Trophoblast cell (in vitro differentiated cells and primary cell): ENCODE data around the gene HDAC2.
A peak's percentile ranks its signal among the peaks of the same experiment; 100 is the strongest.

ENCODE experiments used
- DNase-seq, 2 donors: peaks; one replicate each; pipeline ENCODE4 v3.0.0-alpha.2; 2016
- H2AFZ ChIP-seq: 2 replicates; pipeline ENCODE4 v1.6.1; 2013; ENCODE audit warnings: low read length, moderate library complexity, mild to moderate bottlenecking; ENCODE audit not compliant: insufficient read depth, poor library complexity
- H2AK5ac ChIP-seq: 2 replicates; pipeline ENCODE4 v1.6.1; 2013; ENCODE audit warnings: mild to moderate bottlenecking, low read length
- H2BK120ac ChIP-seq: 2 replicates; pipeline ENCODE4 v1.6.1; 2013; ENCODE audit warnings: low read length, mild to moderate bottlenecking, moderate library complexity; ENCODE audit not compliant: insufficient read depth, poor library complexity
- H2BK12ac ChIP-seq: 2 replicates; pipeline ENCODE4 v1.6.1; 2013; ENCODE audit warnings: mild to moderate bottlenecking, low read length, moderate library complexity
- H2BK5ac ChIP-seq: 2 replicates; pipeline ENCODE4 v1.6.1; 2013; ENCODE audit warnings: low read length, low read depth, moderate library complexity, mild to moderate bottlenecking; ENCODE audit not compliant: poor library complexity
- H3K14ac ChIP-seq: 2 replicates; pipeline ENCODE4 v1.6.1; 2013; ENCODE audit warnings: mild to moderate bottlenecking, low read length
- H3K18ac ChIP-seq: 2 replicates; pipeline ENCODE4 v1.6.1; 2013; ENCODE audit warnings: mild to moderate bottlenecking, low read length
- H3K23ac ChIP-seq: 2 replicates; pipeline ENCODE4 v1.6.1; 2013; ENCODE audit warnings: low read length
- H3K27ac ChIP-seq: 2 replicates; pipeline ENCODE4 v1.5.1; 2013; ENCODE audit warnings: low read depth, mild to moderate bottlenecking, inconsistent platforms, low read length, moderate library complexity
- H3K27me3 ChIP-seq: 2 replicates; pipeline ENCODE4 v1.6.1; 2013; ENCODE audit warnings: inconsistent platforms, mild to moderate bottlenecking, low read length, moderate library complexity; ENCODE audit not compliant: insufficient read depth
- H3K36me3 ChIP-seq, 2 experiments: 1 replicate in 1 of 2; 2 replicates in 1 of 2; pipeline ENCODE4 v1.6.1; 2013; ENCODE audit warnings: low read length in 2 of 2, mild to moderate bottlenecking in 2 of 2, moderate library complexity in 1 of 2; ENCODE audit not compliant: insufficient read depth in 2 of 2, control insufficient read depth in 1 of 2
- H3K4ac ChIP-seq: 2 replicates; pipeline ENCODE4 v1.6.1; 2013; ENCODE audit warnings: low read depth, mild to moderate bottlenecking, low read length, moderate library complexity
- H3K4me1 ChIP-seq, 2 experiments: 1 replicate in 1 of 2; 2 replicates in 1 of 2; pipeline ENCODE4 v1.6.1; 2013; ENCODE audit warnings: low read length in 2 of 2, mild to moderate bottlenecking in 2 of 2, moderate library complexity in 1 of 2; ENCODE audit not compliant: insufficient read depth in 2 of 2, control insufficient read depth in 1 of 2
- H3K4me2 ChIP-seq: 2 replicates; pipeline ENCODE4 v1.6.1; 2013; ENCODE audit warnings: inconsistent platforms, mild to moderate bottlenecking, low read length, moderate library complexity
- H3K4me3 ChIP-seq: 2 replicates; pipeline ENCODE4 v1.5.1; 2013; ENCODE audit warnings: mild to moderate bottlenecking, low read depth, low read length, inconsistent platforms
- H3K79me1 ChIP-seq: one replicate; pipeline ENCODE4 v1.6.1; 2013; ENCODE audit warnings: low read length
- H3K79me2 ChIP-seq: 2 replicates; pipeline ENCODE4 v1.6.1; 2013; ENCODE audit warnings: low read length, mild to moderate bottlenecking; ENCODE audit not compliant: control insufficient read depth, insufficient read depth, poor library complexity
- H3K9ac ChIP-seq: 2 replicates; pipeline ENCODE4 v1.6.1; 2013; ENCODE audit warnings: mild to moderate bottlenecking, low read length
- H3K9me3 ChIP-seq: 2 replicates; pipeline ENCODE4 v1.6.1; 2013; ENCODE audit warnings: low read depth, mild to moderate bottlenecking, control low read depth, inconsistent platforms, low read length; ENCODE audit not compliant: insufficient read depth
- H4K12ac ChIP-seq: 2 replicates; pipeline ENCODE4 v1.6.1; 2013; ENCODE audit warnings: low read depth, mild to moderate bottlenecking, low read length, moderate library complexity
- H4K8ac ChIP-seq: 2 replicates; pipeline ENCODE4 v1.6.1; 2013; ENCODE audit warnings: low read depth, mild to moderate bottlenecking, low read length, moderate library complexity
- H4K91ac ChIP-seq: one replicate; pipeline ENCODE4 v1.6.1; 2013; ENCODE audit warnings: low read depth, mild to moderate bottlenecking, low read length, moderate library complexity
- WGBS: extraction: QIAGEN DNeasy Blood & Tissue Kit; methylation state at CpG from one replicate; pipeline ENCODE4 v1.1.7; 2013; ENCODE audit warnings: missing lambda C conversion rate; ENCODE audit not compliant: insufficient read length, insufficient coverage; ENCODE audit errors: extremely low coverage; 5-methylcytosine and 5-hydroxymethylcytosine counted together

Gene HDAC2

GRCh38 chr6:113888956-113889630 lies 81.9 kb downstream of the HDAC2 start:
- no peak for DNase-seq
- no peak overlapping the region for H4K91ac ChIP-seq
- H3K18ac ChIP-seq, result no peak overlapping the region
- H3K14ac ChIP-seq, result no peak overlapping the region
- no peaks in the 10 kb centered on the region for H3K79me2 ChIP-seq
- no peaks in the 10 kb centered on the region for H3K36me3 ChIP-seq
- no peaks in the 10 kb centered on the region for H3K79me1 ChIP-seq
- no peaks in the 10 kb centered on the region for H3K27me3 ChIP-seq
- no peaks in the 10 kb centered on the region for H3K9me3 ChIP-seq
- H2AK5ac ChIP-seq, result no peak overlapping the region
- H3K4me3 ChIP-seq, result no peak overlapping the region
- H2BK120ac ChIP-seq, result no peak overlapping the region
- no peak overlapping the region for H3K4me2 ChIP-seq
- no peak overlapping the region for H2BK5ac ChIP-seq
- no CpG with 5 or more reads among the region's 3 CpGs for WGBS
- H3K4ac ChIP-seq, result no peak overlapping the region
- no peak overlapping the region for H3K27ac ChIP-seq
- no peak overlapping the region for H3K23ac ChIP-seq
- no peak overlapping the region for H4K12ac ChIP-seq
- no peak overlapping the region for H2AFZ ChIP-seq
- H3K4me1 ChIP-seq, result no peaks in the 10 kb centered on the region
- H3K9ac ChIP-seq, result no peak overlapping the region
- no peak overlapping the region for H4K8ac ChIP-seq
- H2BK12ac ChIP-seq, result no peak overlapping the region

GRCh38 chr6:113888493-113888892 lies 82.5 kb downstream of the HDAC2 start:
- Histone ChIP-seq H2AFZ (no peak overlapping the region), H4K91ac (no peak overlapping the region), H3K27ac (no peak overlapping the region), H3K9ac (no peak overlapping the region), H3K4me3 (no peak overlapping the region), H2BK12ac (no peak overlapping the region), H2BK120ac (no peak overlapping the region), H3K14ac (no peak overlapping the region), H3K36me3 (no peaks in the 10 kb centered on the region), H2AK5ac (no peak overlapping the region), H3K18ac (no peak overlapping the region), H3K27me3 (no peaks in the 10 kb centered on the region), H3K4me1 (no peaks in the 10 kb centered on the region), H4K8ac (no peak overlapping the region), H3K9me3 (no peaks in the 10 kb centered on the region), H3K4me2 (no peak overlapping the region), H3K23ac (no peak overlapping the region), H3K4ac (no peak overlapping the region), H3K79me1 (no peaks in the 10 kb centered on the region), H4K12ac (no peak overlapping the region), H3K79me2 (no peaks in the 10 kb centered on the region), H2BK5ac (no peak overlapping the region)
- DNase-seq, result no peak

- no peak overlapping the region for H4K91ac ChIP-seq
- H3K4me1 ChIP-seq, result no peaks in the 10 kb centered on the region
- H3K79me2 ChIP-seq, result no peaks in the 10 kb centered on the region
- H3K4ac ChIP-seq, result no peak overlapping the region
- H2BK5ac ChIP-seq, result no peak overlapping the region
- no peak overlapping the region for H3K9ac ChIP-seq
- H3K36me3 ChIP-seq, result no peaks in the 10 kb centered on the region
- no CpG with 5 or more reads among the region's 1 CpG for WGBS
- H4K12ac ChIP-seq, result no peak overlapping the region
- H3K4me2 ChIP-seq, result no peak overlapping the region
- H3K23ac ChIP-seq, result no peak overlapping the region
- no peak for DNase-seq
- no peaks in the 10 kb centered on the region for H3K27me3 ChIP-seq
- H2AK5ac ChIP-seq, result no peak overlapping the region
- H3K79me1 ChIP-seq, result no peaks in the 10 kb centered on the region
- H3K4me3 ChIP-seq, result no peak overlapping the region
- H3K18ac ChIP-seq, result no peak overlapping the region
- H3K14ac ChIP-seq, result no peak overlapping the region
- no peak overlapping the region for H2AFZ ChIP-seq
- no peaks in the 10 kb centered on the region for H3K9me3 ChIP-seq
- H2BK12ac ChIP-seq, result no peak overlapping the region
- H2BK120ac ChIP-seq, result no peak overlapping the region
- H3K27ac ChIP-seq, result no peak overlapping the region
- H4K8ac ChIP-seq, result no peak overlapping the region
Measured at GRCh38 chr6:113886512-113886911, 84.4 kb downstream of the HDAC2 start.

DNA sequence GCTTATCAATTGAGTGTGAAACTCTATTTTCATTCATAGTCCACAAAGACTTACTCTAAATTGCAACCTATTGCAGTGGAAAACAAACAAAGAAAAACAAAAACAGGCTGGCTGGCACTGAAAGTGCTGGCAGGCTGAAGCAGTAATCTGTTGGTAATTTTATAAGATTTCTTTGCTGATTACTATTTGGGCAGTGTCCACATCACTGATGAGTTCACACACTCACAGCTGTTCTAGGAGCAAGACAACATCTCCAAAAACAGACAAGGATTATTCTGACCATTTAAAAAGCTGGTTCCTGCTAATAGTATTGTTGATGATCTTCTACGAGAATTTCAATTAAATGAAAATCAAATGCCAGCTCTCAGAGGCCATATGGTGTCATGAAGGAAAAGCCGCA lies 86.9 kb downstream of the HDAC2 start:
- Histone ChIP-seq H3K14ac (no peak overlapping the region), H4K12ac (no peak overlapping the region), H3K4me1 (no peaks in the 10 kb centered on the region), H3K9ac (no peak overlapping the region), H3K79me1 (peaks cover 2% of the 10 kb centered on the region), H2AFZ (no peak overlapping the region), H2BK12ac (peak overlapping the region; percentile 40), H2AK5ac (no peak overlapping the region), H3K4ac (no peak overlapping the region), H3K4me3 (no peak overlapping the region), H3K4me2 (no peak overlapping the region), H3K27ac (no peak overlapping the region), H2BK120ac (no peak overlapping the region), H4K91ac (no peak overlapping the region), H3K23ac (no peak overlapping the region), H3K36me3 (no peaks in the 10 kb centered on the region), H4K8ac (no peak overlapping the region), H2BK5ac (no peak overlapping the region), H3K79me2 (no peaks in the 10 kb centered on the region), H3K9me3 (no peaks in the 10 kb centered on the region), H3K18ac (no peak overlapping the region), H3K27me3 (no peaks in the 10 kb centered on the region)
- DNase-seq, result no peak
- WGBS, result no CpG with 5 or more reads among the region's 2 CpGs
